A172 (cell line): ENCODE measurements around the gene NAPA. TPM values are rescaled to one million over a fixed set of nuclear protein-coding genes. Genes with fewer than 3 reads are reported as not detected.
"Not testable (repeated sequence)": the region's sequence is repeated elsewhere in the genome, so short reads cannot be mapped to it uniquely, and the experiment has no call there.

Experiments
- DNase-seq: peaks from one replicate; pipeline ENCODE4 v3.0.0-alpha.2; 2015; ENCODE audit warnings: low spot score
- total RNA-seq: library from RNA; depleted of rRNA; stranded (reverse); fragments of >200 nt; shearing (Covaris generic); gene quantifications from 2 replicates; pipeline ENCODE4 v1.2.3, GENCODE V29; 2014

The NAPA gene
- total RNA-seq, 1 experiment from 2014 or later: 91.7 TPM

- DNase-seq: not testable (repeated sequence)
Observed at GRCh38 chr19:47486220-47486619, 28.6 kb downstream of the NAPA start.

DNA sequence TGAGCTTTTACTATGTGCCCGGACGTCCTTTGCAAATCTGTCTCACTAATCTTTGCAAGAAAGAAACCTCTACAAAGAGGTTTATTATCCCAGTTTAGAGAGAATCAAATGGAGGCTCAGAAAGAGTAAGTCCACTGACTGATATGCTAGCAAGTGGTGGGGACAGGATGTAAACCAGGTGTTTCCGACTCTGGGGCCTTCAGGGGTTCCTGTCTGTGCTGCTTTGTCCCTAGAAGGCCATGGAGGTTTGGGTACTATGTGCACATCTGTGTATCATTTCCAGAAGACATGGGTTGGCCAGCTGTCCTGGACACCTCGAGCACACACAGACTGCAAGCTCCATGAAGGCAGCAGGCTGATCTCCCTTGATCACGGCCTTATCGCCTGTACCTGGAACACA, 29.7 kb downstream of the NAPA start:
- DNase-seq: no peak

- DNase-seq: peak; percentile 68
Observed at GRCh38 chr19:47483800-47484690, 30.8 kb downstream of the NAPA start, which contains the start of gene KPTN. KPTN (minus strand) TSS chr19:47484219; CDS start chr19:47484160, 59 bp downstream.

DNA sequence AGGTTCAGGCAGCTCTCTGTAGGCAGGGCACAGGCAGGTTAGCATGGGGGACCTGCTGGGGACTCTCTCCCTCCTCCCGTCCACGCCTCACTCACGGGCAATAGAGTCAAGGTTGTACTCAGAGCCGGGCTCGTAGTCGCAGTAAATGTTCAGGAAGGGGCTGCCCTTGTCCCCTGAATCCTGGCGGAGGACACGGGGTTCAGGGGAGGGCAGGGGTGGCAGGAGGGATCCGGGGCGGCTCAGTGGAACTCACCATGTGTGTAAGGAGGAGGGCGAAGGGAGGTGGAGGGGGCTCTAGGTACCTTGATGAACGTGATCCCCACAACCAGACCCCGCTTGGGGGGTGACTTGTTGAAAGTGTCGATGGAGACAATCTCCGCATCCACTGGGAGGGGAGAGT, 31.7 kb downstream of the NAPA start:
- no peak for DNase-seq

DNA sequence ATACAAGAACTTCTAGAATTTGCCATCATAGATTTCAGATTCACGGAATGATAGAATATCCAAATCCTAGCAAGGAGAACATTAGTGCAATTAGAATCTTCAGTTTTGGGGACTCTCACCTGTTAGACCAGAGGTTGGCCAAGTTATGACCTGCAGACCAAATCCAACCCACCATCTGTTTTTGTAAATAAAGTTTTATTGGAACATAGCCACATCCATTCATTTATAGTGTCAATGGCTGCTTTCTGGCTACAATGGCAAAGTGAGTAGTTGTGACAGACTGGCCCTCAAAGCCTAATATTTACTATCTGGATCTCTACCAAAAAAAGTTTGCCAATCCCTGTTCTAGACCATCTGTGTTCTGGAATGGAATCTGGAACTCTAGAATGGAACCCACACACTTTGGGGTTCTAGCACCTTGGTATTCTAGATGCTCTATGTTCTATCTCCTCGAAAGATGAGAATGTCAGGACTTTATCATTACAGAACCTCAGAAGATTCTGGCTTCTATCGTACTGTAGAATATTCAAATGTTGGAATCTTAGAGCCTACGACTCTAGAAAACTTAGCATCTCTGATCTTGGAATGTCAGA, 33.3 kb downstream of the NAPA start:
- DNase-seq: no peak

GRCh38 chr19:47480658-47481057, 34.2 kb downstream of the NAPA start:
- no peak for DNase-seq

- no peak for DNase-seq
Observed at GRCh38 chr19:47479701-47480503, 35.0 kb downstream of the NAPA start.

- no peak for DNase-seq
Observed at GRCh38 chr19:47476438-47476972, 38.4 kb downstream of the NAPA start.

DNA sequence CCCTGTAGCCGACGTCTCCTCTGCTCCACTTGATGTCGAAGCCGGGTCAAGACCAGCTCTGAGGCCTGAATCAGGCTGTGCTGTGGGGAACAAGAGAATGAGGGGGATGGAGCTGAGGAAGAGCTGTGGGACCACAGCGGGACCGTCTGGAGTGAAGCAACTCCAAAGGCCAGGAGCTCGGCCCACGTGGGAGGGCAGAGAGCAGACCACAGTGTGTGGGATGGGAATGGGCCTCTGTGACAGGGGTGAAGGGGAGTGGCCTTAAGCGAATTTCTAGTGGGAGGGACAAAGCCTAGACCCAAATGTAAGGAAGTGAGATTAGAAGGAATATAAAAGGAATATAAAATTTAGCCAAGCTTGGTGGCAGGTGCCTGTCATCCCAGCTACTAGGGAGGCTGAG, 39.4 kb downstream of the NAPA start:
- no peak for DNase-seq

GRCh38 chr19:47473336-47473735, 41.5 kb downstream of the NAPA start:
- no peak for DNase-seq

GRCh38 chr19:47471733-47472457, 43.0 kb downstream of the NAPA start, which contains the start of gene SLC8A2:
SLC8A2 (minus strand) TSS chr19:47471893; CDS start chr19:47466403, 5,490 bp downstream.
- peak; percentile 30 for DNase-seq

DNA sequence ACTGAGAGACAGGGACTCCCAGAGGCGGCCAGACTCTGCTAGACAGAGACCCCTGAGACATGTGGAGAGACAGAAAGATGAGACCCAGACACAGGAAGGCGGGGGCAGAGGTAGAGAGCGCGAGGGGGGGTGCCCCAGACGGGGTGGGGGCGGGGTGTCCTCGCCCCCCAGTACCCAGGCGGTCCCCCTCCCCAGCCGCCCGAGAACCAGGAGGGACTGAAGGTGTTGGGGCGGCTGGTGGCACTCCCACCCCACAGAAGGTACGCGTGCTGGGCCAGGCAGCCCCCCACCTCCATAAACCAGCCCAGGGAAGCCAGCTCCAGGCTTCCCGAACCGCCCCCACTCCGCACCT, 43.5 kb downstream of the NAPA start:
- no peak for DNase-seq

GRCh38 chr19:47470447-47471195, 44.2 kb downstream of the NAPA start:
- no peak for DNase-seq

GRCh38 chr19:47469719-47470118, 45.1 kb downstream of the NAPA start:
- no peak for DNase-seq

DNA sequence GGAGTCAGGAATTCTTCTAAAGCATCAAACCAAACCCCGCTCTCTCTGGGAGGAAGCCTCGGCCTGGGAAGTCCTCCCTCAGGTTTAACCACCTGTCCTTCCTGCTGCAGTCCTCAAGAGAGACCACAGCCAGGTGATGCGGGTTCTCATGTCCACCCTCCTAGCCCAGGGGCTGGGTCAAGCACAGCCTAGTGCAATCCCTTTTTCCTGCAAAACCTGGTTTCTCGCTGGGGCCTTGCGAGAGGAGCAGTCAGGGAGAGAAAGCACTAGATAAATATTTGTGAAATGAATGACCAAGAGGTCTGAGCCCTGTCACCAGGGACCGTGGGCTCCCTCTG, 45.5 kb downstream of the NAPA start:
- no peak for DNase-seq

DNA sequence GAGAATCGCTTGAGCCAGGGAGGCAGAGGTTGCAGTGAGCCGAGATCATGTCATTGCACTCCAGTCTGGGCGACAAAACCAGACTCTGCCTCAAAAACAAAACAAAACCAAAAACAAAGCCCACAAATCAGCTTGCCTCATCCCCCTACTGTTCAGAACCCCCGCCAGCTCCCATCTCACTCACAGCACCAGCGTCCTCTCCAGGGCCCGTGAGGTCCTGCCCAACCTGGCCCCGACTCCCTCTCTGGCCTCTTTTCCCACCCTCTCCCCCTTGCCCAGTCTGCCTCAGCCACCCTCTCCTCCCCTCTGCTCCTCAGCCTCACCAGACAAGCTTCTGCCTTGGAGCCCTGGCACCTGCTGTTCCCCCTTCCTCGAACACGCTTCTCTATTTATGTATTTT, 46.9 kb downstream of the NAPA start:
- no peak for DNase-seq

DNA sequence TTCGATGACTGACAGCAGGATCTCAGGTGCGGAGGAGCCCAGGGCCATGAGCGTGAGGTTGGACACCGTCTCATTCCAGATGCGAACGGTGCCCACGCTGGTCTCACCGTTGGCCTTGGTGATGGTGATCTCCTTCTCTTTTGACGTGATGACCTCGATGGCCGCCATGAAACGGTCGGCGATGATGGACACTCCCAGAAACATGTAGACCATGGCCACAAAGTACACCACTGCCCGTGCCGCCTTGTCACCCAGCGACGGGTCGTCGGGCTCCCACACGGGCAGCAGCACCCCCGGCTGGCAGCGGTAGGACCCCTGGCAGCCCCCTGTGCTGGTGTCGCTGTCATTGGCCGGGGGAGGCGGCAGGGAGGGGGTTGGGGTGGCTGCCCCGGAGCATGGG, 48.9 kb downstream of the NAPA start:
- no peak for DNase-seq

GRCh38 chr19:47464675-47465419, 50.0 kb downstream of the NAPA start:
- DNase-seq: no peak

- no peak for DNase-seq
Observed at GRCh38 chr19:47461876-47462275, 53.0 kb downstream of the NAPA start.

GRCh38 chr19:47459477-47459876, 55.4 kb downstream of the NAPA start:
- DNase-seq: no peak
